Right renal pelvis (tissue), 4 donors: ENCODE data around the gene SP100. TPM values are rescaled to one million over a fixed set of nuclear protein-coding genes. Genes with fewer than 3 reads are reported as not detected.
"Not testable (repeated sequence)": the region's sequence is repeated elsewhere in the genome, so short reads cannot be mapped to it uniquely, and the experiment has no call there.

Source experiments
- DNase-seq, 4 donors: peaks; one replicate each; pipeline ENCODE4 v3.0.0-alpha.2; 2013; ENCODE audit warnings: low read depth in 4 of 4, low spot score in 3 of 4, missing footprints in 1 of 4
- polyA plus RNA-seq, 4 donors: library from polyadenylated mRNA; unstranded; fragments of 120-200 nt; gene quantifications; one replicate each; pipeline ENCODE4 v1.2.1, GENCODE V29; 2013; ENCODE audit not compliant: insufficient read length in 4 of 4

Gene SP100
- polyA plus RNA-seq, 4 donors = 22.9 to 32.6 (median 28.6) TPM

- no peak for DNase-seq
Observed at GRCh38 chr2:230455005-230455684, 39.1 kb downstream of the SP100 start.

GRCh38 chr2:230457073-230457768, 41.2 kb downstream of the SP100 start:
- DNase-seq = no peak

- DNase-seq = no peak
Observed at GRCh38 chr2:230457793-230458192, 41.8 kb downstream of the SP100 start.

GRCh38 chr2:230459216-230459615, 43.2 kb downstream of the SP100 start:
- DNase-seq = no peak

- no peak for DNase-seq
Observed at GRCh38 chr2:230471074-230471473, 55.1 kb downstream of the SP100 start.

- no peak for DNase-seq
Observed at GRCh38 chr2:230472621-230473018, 56.6 kb downstream of the SP100 start.

GRCh38 chr2:230473378-230473777, 57.4 kb downstream of the SP100 start:
- no peak for DNase-seq

- DNase-seq = no peak
Observed at GRCh38 chr2:230475143-230475542, 59.1 kb downstream of the SP100 start.

- no peak for DNase-seq
Observed at GRCh38 chr2:230485801-230486341, 69.9 kb downstream of the SP100 start.

GRCh38 chr2:230491219-230491618, 75.2 kb downstream of the SP100 start:
- not testable (repeated sequence) for DNase-seq

- no peak for DNase-seq
Observed at GRCh38 chr2:230492107-230492506, 76.1 kb downstream of the SP100 start.

GRCh38 chr2:230494980-230495379, 79.0 kb downstream of the SP100 start:
- no peak for DNase-seq

GRCh38 chr2:230496891-230497290, 80.9 kb downstream of the SP100 start:
- no peak for DNase-seq

- no peak for DNase-seq
Observed at GRCh38 chr2:230498506-230499107, 82.6 kb downstream of the SP100 start.

- no peak for DNase-seq
Observed at GRCh38 chr2:230502593-230502992, 86.6 kb downstream of the SP100 start.

GRCh38 chr2:230503798-230504197, 87.8 kb downstream of the SP100 start:
- no peak for DNase-seq

- no peak for DNase-seq
Observed at GRCh38 chr2:230505162-230505561, 89.2 kb downstream of the SP100 start.

GRCh38 chr2:230512955-230513748, 97.2 kb downstream of the SP100 start:
- DNase-seq = no peak

- DNase-seq = no peak
Observed at GRCh38 chr2:230520061-230520874, 104.3 kb downstream of the SP100 start.

- no peak for DNase-seq
Observed at GRCh38 chr2:230520875-230521155, 104.8 kb downstream of the SP100 start.
